Gastrocnemius medialis (tissue), 4 donors: ENCODE measurements around the gene MGMT. TPM values are rescaled to one million over a fixed set of nuclear protein-coding genes. Genes with fewer than 3 reads are reported as not detected.

Experiments
- ATAC-seq, 2 donors: fragments of 150-250 bp; one replicate each; pipeline ENCODE4 v1.9.1; 2016
- DNase-seq, 2 donors: peaks; one replicate each; pipeline ENCODE4 v3.0.0-alpha.2; 2019
- H3K27ac ChIP-seq, 4 donors: fragments of 200-600 bp; sonication (generic); 1 replicate in 1 of 4; 2 replicates in 3 of 4; pipeline ENCODE4 v1.5.1; 2016 to 2018; ENCODE audit warnings: mild to moderate bottlenecking in 2 of 4, moderate library complexity in 1 of 4
- H3K27me3 ChIP-seq, 3 donors: fragments of 200-600 bp; sonication (generic) in 2 of 3; 1 replicate in 1 of 3; 2 replicates in 2 of 3; pipeline versions ENCODE4 v1.5.1 to v1.6.0; 2016 to 2019; ENCODE audit warnings: mild to moderate bottlenecking in 1 of 3, moderate library complexity in 1 of 3
- H3K36me3 ChIP-seq, 2 donors: fragments of 200-600 bp; sonication (generic) in 1 of 2; one replicate each; pipeline ENCODE4 v1.5.1; 2017 to 2018
- H3K4me1 ChIP-seq, 2 donors: fragments of 200-600 bp; sonication (generic) in 1 of 2; one replicate each; pipeline ENCODE4 v1.5.1; 2016 to 2017; ENCODE audit warnings: mild to moderate bottlenecking in 2 of 2
- H3K4me3 ChIP-seq, 4 donors: fragments of 200-600 bp; sonication (generic) in 3 of 4; 1 replicate in 1 of 4; 2 replicates in 3 of 4; pipeline ENCODE4 v1.5.1; 2016 to 2019; ENCODE audit warnings: mild to moderate bottlenecking in 2 of 4
- H3K9me3 ChIP-seq, 3 donors: fragments of 200-600 bp; sonication (generic) in 2 of 3; 1 replicate in 1 of 3; 2 replicates in 2 of 3; pipeline ENCODE4 v1.5.1; 2016 to 2019
- CTCF ChIP-seq, 5 experiments: fragments of 450-650 bp in 3 of 5; fragments of 200-600 bp in 2 of 5; sonication (generic) in 2 of 5; IDR thresholded peaks in 4 of 5; conservative IDR thresholded peaks in 1 of 5; 1 replicate in 4 of 5; 2 replicates in 1 of 5; pipeline ENCODE4 v1.5.1; 2016 to 2019; ENCODE audit warnings: antibody characterized with exemption in 5 of 5, mild to moderate bottlenecking in 3 of 5, moderate library complexity in 3 of 5
- POLR2A ChIP-seq, 2 donors: fragments of 450-650 bp; IDR thresholded peaks; one replicate each; pipeline ENCODE4 v1.6.1; 2017; ENCODE audit warnings: antibody characterized with exemption in 2 of 2, mild to moderate bottlenecking in 2 of 2, moderate library complexity in 2 of 2
- in situ Hi-C, 4 donors: fragments of 200-750 bp; cut with MboI; loops; one replicate each; pipeline versions ENCODE4 v1.15.0 to v1.8.0; 2017; ENCODE audit warnings: low sequenced_read_pairs in 4 of 4
- intact Hi-C: fragments of 100-400 bp; cut with DNase I; formaldehyde crosslinking; loops from one replicate; pipeline ENCODE4 v1.15.1; 2023; ENCODE audit warnings: low total_unique reads
- total RNA-seq, 4 donors: library from RNA; depleted of rRNA; stranded (reverse); fragments of >200 nt; gene quantifications; one replicate each; pipeline versions ENCODE4 v1.1.0 to v1.2.3, GENCODE V29; 2016

Gene MGMT
- total RNA-seq, 4 donors from 2014 or later, result 8.9 to 20.7 (median 17.1) TPM

DNA sequence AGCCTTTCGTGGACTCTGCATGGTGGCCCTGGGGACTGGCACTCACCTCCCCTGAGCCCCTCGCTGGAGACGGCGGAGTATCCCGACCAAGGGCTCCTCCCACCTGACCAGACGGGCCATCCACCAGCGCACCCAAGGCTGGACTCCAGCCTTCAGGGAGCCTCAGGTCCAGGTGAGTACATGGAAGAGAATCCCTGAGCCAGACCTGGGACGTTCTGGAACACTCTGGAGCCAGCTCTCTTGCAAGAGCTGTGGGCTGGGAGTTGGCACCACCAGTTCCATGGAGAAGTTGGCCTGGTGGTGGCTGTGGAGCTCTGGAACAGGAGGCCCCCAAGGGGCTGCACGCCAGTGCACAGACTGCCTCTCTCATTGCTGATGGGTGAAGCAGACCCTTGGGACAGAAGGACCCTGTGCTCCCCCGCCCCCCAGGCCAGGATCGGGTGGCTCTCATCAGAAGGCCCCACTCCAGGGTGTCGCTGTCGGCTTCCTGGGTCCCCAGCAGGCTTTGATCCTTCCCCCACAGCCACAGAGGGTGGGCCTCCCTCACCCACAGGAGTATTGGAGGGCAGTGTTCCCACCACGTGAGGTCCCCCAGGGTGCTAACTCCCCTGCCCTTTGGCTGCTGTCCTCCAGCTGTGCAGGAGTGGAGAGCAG is 307.2 kb downstream of the MGMT start:
- ATAC-seq, result no peak
- no peaks in the 10 kb centered on the region for H3K4me1 ChIP-seq
- H3K27ac ChIP-seq, result no peak overlapping the region
- H3K4me3 ChIP-seq, result no peak overlapping the region
- TF ChIP-seq CTCF (IDR thresholded peaks at IDR 0.05 in 4 of 5, conservative IDR thresholded peaks at IDR 0.05 in 1 of 5) (no peak), POLR2A (IDR thresholded peaks at IDR 0.05) (no peak)
- no peaks in the 10 kb centered on the region for H3K36me3 ChIP-seq
- in situ Hi-C loops (no loop called here), intact Hi-C loops (no loop called here)
- no peaks in the 10 kb centered on the region for H3K9me3 ChIP-seq
- no peaks in the 10 kb centered on the region for H3K27me3 ChIP-seq
- no peak for DNase-seq

DNA sequence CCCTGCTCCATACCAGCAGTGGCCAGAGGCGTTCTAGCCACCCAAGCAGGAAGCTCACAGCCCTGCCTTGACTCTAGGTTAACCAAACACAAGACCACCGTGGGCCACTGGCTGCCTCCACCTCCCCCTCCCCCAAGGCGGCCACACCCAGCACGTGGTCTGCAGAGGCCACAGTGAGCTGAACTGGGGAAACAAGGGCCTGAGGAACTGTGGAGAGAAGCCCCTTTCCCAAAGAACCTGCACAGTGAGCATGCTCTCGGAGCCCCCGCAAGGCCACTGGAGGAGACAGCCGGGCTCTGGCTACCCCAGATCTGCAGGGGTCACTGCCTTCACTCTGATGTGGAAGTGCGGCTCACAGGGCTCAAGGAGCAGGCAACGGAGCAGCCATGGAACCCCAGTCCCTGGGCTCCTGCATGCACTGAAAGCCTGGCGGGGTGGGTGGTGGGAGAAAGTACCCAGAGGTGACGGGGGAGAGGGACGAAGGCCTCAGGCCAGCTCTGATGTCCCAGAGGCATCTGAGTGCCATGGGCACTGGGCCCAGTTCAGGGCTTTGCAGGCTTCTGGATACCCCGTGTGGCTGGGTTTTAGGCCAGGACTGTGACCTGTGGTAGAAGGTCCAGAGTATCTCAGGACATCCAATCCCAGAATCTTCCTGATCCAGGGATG is 307.8 kb downstream of the MGMT start:
- ATAC-seq, result no peak
- no peak for TF ChIP-seq CTCF (IDR thresholded peaks at IDR 0.05 in 4 of 5, conservative IDR thresholded peaks at IDR 0.05 in 1 of 5)
- no peak for TF ChIP-seq POLR2A (IDR thresholded peaks at IDR 0.05)
- H3K9me3 ChIP-seq, result no peaks in the 10 kb centered on the region

DNA sequence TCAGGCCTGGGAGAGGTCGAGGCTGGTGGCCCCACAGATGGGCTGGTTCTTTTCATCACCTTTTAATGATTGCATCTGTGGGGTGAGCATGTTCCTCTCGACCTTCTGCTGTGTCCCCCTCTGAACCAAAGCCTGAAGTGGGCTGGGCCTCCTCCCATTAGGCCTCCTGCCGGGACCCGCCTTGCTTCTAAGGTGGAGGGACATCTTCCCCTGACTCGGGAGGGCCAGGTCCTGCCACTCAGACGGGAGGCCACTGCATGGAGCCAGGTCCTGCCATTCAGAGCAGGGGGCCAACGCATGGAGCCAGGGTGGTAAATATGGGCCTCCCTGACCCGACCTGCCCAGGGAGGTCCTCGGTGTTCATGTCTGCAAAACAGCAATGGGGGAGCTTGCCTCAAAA is 308.6 kb downstream of the MGMT start:
- intact Hi-C loops, result no loop called here
- no peak for TF ChIP-seq POLR2A (IDR thresholded peaks at IDR 0.05)
- no peak for TF ChIP-seq CTCF (IDR thresholded peaks at IDR 0.05 in 4 of 5, conservative IDR thresholded peaks at IDR 0.05 in 1 of 5)
- Histone ChIP-seq H3K4me1 (no peaks in the 10 kb centered on the region), H3K27ac (no peak overlapping the region), H3K36me3 (no peaks in the 10 kb centered on the region), H3K27me3 (no peaks in the 10 kb centered on the region), H3K4me3 (no peak overlapping the region), H3K9me3 (no peaks in the 10 kb centered on the region)
- ATAC-seq (no peak), DNase-seq (no peak)
- in situ Hi-C loops, result no loop called here

More for the DNA sequence above, 307.8 kb downstream of the MGMT start:
- H3K4me3 ChIP-seq, result no peak overlapping the region
- intact Hi-C loops, result no loop called here
- no peaks in the 10 kb centered on the region for H3K27me3 ChIP-seq
- no peak overlapping the region for H3K27ac ChIP-seq
- H3K36me3 ChIP-seq, result no peaks in the 10 kb centered on the region
- no peaks in the 10 kb centered on the region for H3K4me1 ChIP-seq
- in situ Hi-C loops, result no loop called here
- DNase-seq, result no peak

DNA sequence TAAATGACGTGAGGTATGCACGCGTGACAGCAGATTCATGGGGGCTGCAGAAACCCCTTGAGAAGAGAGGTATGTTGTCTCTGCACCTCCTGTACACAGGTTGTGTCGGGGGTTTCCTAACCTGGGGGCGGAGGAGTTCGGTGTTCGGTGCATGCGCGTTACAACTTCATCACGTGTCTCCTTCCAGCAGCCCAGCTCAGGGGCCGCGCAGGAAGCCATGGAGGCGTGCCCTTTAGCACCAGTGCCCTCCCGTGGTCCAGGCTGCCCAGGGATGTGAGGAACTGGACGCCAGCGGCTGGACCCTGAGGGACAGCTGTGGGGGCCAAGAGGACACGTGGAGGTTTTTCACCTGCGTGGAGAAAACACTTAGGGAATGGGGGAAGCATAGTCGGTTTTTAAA is 310.6 kb downstream of the MGMT start:
- TF ChIP-seq POLR2A (IDR thresholded peaks at IDR 0.05) (no peak), CTCF (IDR thresholded peaks at IDR 0.05 in 4 of 5, conservative IDR thresholded peaks at IDR 0.05 in 1 of 5) (no peak)
- no peak overlapping the region for H3K4me3 ChIP-seq
- ATAC-seq (no peak), DNase-seq (no peak)
- H3K36me3 ChIP-seq, result no peaks in the 10 kb centered on the region
- no peak overlapping the region for H3K27ac ChIP-seq
- H3K4me1 ChIP-seq, result no peaks in the 10 kb centered on the region
- no peaks in the 10 kb centered on the region for H3K9me3 ChIP-seq
- in situ Hi-C loops, result no loop called here
- intact Hi-C loops, result no loop called here
- H3K27me3 ChIP-seq, result no peaks in the 10 kb centered on the region
